ENCODE results near the gene RFC4. TPM values are rescaled to one million over a fixed set of nuclear protein-coding genes. Genes with fewer than 3 reads are reported as not detected.

Gene RFC4
- total and polyA plus RNA-seq, 2 of the 4 experiments (the other 2 are of a cell fraction): 19.5 to 27.9 TPM

DNA sequence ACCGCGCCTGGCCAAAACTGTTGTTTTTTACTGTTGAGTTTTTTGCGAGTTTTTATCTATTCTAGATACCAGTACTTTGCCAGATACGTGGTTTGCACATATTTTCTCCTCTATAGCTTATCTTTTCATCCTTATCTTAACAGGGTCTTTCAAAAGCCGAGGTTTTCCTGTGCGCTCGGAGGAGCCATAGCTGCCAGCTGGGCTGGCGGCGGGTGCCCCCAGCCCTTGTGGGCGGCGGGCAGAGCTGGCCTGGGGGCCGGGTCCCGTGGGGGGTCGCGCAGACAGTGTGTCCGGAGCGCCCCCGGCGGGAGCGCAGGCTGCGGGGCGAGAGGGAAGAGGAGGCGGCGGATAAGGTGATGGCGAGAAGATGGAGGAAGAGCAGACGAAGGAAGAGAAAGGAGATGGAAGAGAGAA is 34.0 kb downstream of the RFC4 start:
- BruUV-seq (replicated peaks): no TSS peak
- Histone ChIP-seq H3K27ac (ENCODE audit: insufficient read depth, low read length) (no peak overlapping the region), H3K4me1 (ENCODE audit: control insufficient read depth, insufficient read depth, low read length) (peaks cover 4% of the 10 kb centered on the region; the same call in 1 of the 2 replicates), H2BK15ac (ENCODE audit: low read depth, low read length) (no peak overlapping the region), H3K23ac (ENCODE audit: low read depth, low read length) (peak overlapping the region; percentile 72), H3K56ac (ENCODE audit: extremely low read depth, insufficient read depth, low read length) (no peak overlapping the region), H3K4ac (ENCODE audit: low read depth, low read length) (no peak overlapping the region), H3K27me3 (ENCODE audit: control insufficient read depth, insufficient read depth, low read length) (peaks cover 1% of the 10 kb centered on the region; the same call in 1 of the 2 replicates), H3K9me1 (ENCODE audit: insufficient read depth, low read length) (no peaks in the 10 kb centered on the region), H4K20me1 (ENCODE audit: insufficient read depth, low read length) (no peaks in the 10 kb centered on the region), H2BK5ac (ENCODE audit: low read depth, low read length, poor library complexity, severe bottlenecking) (no peak overlapping the region), H4K91ac (ENCODE audit: insufficient read depth, low read depth, low read length) (no peak overlapping the region), H3K14ac (replicated peaks; ENCODE audit: low read depth, low read length) (0 out of 2 replicates have a peak overlapping the region, but pooled peaks have one; percentile 3), H3K9me3 (ENCODE audit: control insufficient read depth, insufficient read depth, low read length) (no peaks in the 10 kb centered on the region), H2AFZ (replicated peaks; ENCODE audit: low read length, poor library complexity) (peak overlapping the region; percentile 84), H3K79me1 (ENCODE audit: low read depth in 1 of 2, low read length in 2 of 2) (no peaks in the 10 kb centered on the region), H2BK20ac (ENCODE audit: low read depth, low read length) (no peak overlapping the region), H3K4me2 (ENCODE audit: low read depth, low read length) (peak overlapping the region; percentile 78), H3K18ac (ENCODE audit: low read depth, low read length) (no peak overlapping the region), H3K4me3 (ENCODE audit: insufficient read depth, low read depth, low read length) (no peak overlapping the region), H4K8ac (ENCODE audit: low read depth in 2 of 2, low read length in 2 of 2) (peak overlapping the region; percentile 29 to 60; a peak in 3 of 4 replicates), H3K9ac (ENCODE audit: low read depth, low read length) (peak overlapping the region; percentile 13; the same call in 1 of the 2 replicates), H2AK5ac (ENCODE audit: low read depth, low read length) (no peak overlapping the region), H3K36me3 (ENCODE audit: control insufficient read depth, insufficient read depth, low read length) (no peaks in the 10 kb centered on the region), H4K5ac (ENCODE audit: low read depth, low read length) (no peak overlapping the region), H2BK120ac (ENCODE audit: low read depth, low read length) (0 out of 2 replicates have a peak overlapping the region, but pooled peaks have one; percentile 19), H2AK9ac (replicated peaks; ENCODE audit: low read depth, low read length, poor library complexity) (peak overlapping the region; percentile 19)
- in situ Hi-C loops (cut with MboI; ENCODE audit: low sequenced_read_pairs) (no loop called here), dilution Hi-C loops (cut with HindIII; ENCODE audit: low sequenced_read_pairs, unreplicated experiment) (no loop called here), intact Hi-C loops (cut with micrococcal nuclease) (no loop called here)
- CTCF ChIA-PET: no interaction called here
- TF ChIP-seq MXI1 (IDR thresholded peaks at IDR 0.05; ENCODE audit: borderline replicate concordance, low read depth, low read length): no peak
- TF ChIP-seq POLR2A (IDR thresholded peaks at IDR 0.05; ENCODE audit: low read depth, low read length): no peak
- no peak for TF ChIP-seq RFX5 (IDR thresholded peaks at IDR 0.05; ENCODE audit: low read depth, low read length)
- no peak for TF ChIP-seq SMC3 (IDR thresholded peaks at IDR 0.05; ENCODE audit: low read depth, low read length)
- no peak for TF ChIP-seq RCOR1 (IDR thresholded peaks at IDR 0.05; ENCODE audit: insufficient replicate concordance, low read length)
- TF ChIP-seq RAD21 (IDR thresholded peaks at IDR 0.05; ENCODE audit: low read length): no peak
- no peak for TF ChIP-seq ELK1 (IDR thresholded peaks at IDR 0.05; ENCODE audit: borderline replicate concordance, low read depth, low read length)
- no peak for TF ChIP-seq MAZ (IDR thresholded peaks at IDR 0.05; ENCODE audit: borderline replicate concordance, low read depth, low read length)
- TF ChIP-seq CHD1 (IDR thresholded peaks at IDR 0.05; ENCODE audit: low read depth, low read length): no peak
- no peak for TF ChIP-seq NFE2L2 (IDR thresholded peaks at IDR 0.05; ENCODE audit: low read depth, low read length)
- no peak for TF ChIP-seq CEBPB (IDR thresholded peaks at IDR 0.05; ENCODE audit: low read depth, low read length)
- TF ChIP-seq FOS (IDR thresholded peaks at IDR 0.05; ENCODE audit: low read depth, low read length): no peak
- no peak for TF ChIP-seq CTCF (conservative IDR thresholded peaks at IDR 0.05; ENCODE audit: low read depth, low read length)
- no peak for TF ChIP-seq USF2 (IDR thresholded peaks at IDR 0.05; ENCODE audit: low read depth, low read length)
- no peak for DNase-seq
- 16% methylated on average over 11 of the region's 26 CpGs; no CpG with 5 or more reads in 1 of the 2 experiments for WGBS, 2 experiments (ENCODE audit: extremely low coverage in 2 of 2, insufficient read length in 1 of 2)
- POLR2A ChIA-PET (ENCODE audit: unreplicated experiment): interaction anchor here (1.2 kb wide), 1 partner anchor 11 kb away, joined by 5 read pairs; the partner anchor contains the start of gene EIF4A2
- ATAC-seq (ENCODE audit: low read depth): peak; percentile 19; the same call in 1 of the 2 replicates
